ENCODE results near the gene PHRF1.

GRCh38 chr11:532986-533585, 43.2 kb upstream of the PHRF1 start:
- TF ChIP-seq CTCF (IDR thresholded peaks at IDR 0.05; ENCODE audit: poor library complexity) (no peak), EZH2 (IDR thresholded peaks at IDR 0.05; ENCODE audit: borderline replicate concordance) (no peak), EZH2phosphoT487 (IDR thresholded peaks at IDR 0.05; ENCODE audit: low read depth, severe bottlenecking, unreplicated experiment) (no peak)

Measured in hepatocyte (in vitro differentiated cells).